ENCODE measurements around the gene EIPR1.

Gene EIPR1

GRCh38 chr2:3146772-3147650 is 230.6 kb downstream of the EIPR1 start:
- DNase-seq (ENCODE audit: low spot score): no peak

DNA sequence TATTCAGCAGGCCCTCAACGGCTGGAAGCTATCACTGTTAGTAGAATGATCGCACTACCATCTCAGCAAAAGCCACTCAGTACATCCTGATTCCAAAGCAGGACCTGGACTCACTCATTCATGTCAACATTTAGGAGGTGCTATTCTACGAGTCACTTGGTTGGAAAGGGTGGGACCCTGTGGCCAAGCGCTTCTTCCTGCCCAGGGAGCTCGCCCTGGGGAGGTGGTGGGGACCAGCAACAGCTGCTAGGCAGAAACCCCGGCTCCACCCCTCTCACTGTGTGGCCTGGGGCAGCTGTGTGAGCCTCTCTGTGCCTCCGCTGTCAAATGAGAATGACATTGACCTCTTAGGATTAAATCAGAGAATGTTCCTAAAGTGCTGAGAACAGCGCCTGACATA is 231.4 kb downstream of the EIPR1 start:
- no peak for DNase-seq (ENCODE audit: low spot score)

GRCh38 chr2:3145471-3146021 is 232.1 kb downstream of the EIPR1 start:
- no peak for DNase-seq (ENCODE audit: low spot score)

DNA sequence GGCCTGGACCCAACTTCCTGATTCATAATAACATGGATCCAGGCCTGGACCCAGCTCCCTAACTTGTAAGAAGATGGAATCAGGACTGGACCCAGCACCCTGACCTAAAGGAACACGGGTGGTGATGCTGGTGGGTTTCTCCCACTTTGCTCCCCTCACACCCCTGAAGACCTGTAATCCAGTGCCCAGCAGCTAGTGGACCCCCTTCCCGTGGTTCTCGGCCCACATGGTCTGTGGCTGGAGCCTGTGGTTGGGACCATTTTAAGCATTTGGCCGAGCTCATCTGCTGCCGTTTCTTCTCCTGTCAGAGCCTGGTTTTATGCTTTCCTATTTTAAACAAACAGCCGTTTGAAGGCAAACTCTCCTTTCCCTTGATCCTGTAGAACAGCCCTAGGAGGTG is 232.8 kb downstream of the EIPR1 start:
- no peak for DNase-seq (ENCODE audit: low spot score)

DNA sequence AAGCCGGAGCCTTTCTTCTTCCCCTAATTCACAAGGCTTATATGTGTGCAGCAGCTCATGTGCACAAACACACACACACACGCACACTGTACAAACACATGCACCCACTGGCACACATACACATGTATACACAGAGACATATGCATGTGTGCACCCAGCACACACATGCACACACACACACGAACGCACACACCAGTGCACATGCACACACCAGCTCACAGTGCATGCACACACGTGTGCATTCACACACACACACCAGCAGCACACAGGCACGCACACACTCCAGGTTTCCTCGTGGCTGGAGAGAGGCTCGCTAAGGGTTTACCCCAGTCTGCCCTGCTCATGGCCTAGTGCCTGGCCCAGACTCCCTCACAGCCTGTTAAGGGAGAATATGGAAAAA is 234.0 kb downstream of the EIPR1 start:
- no peak for DNase-seq (ENCODE audit: low spot score)

DNA sequence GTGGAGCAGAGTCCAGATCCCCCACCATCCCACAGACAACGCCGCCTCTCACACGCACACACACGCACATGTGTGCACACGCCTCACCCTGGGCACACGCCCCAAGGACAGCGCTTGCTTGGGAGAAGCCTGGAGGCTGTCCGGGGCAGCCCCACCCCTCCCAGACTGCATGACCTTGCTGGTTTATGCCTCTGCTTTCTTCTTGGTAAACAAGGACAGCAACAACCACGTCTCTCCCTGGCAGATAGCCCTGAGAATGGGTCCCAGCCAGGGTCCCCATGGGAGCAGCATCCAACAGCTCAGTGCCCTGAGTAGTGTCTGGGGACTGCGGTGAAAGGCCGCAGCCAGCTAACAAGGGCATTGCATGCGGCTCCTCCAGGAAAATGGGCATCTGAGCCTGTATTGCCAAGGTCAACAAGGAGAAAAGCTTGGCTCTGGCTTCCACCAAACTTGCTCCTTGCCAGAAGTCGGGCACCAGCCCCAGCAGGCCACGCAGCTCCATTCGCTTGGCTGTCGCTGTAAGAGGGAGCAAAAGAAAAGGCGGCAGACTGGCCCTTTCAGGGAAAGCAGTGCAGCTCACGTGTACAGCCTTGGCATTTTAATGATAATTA is 234.6 kb downstream of the EIPR1 start:
- DNase-seq (ENCODE audit: low spot score): no peak

DNA sequence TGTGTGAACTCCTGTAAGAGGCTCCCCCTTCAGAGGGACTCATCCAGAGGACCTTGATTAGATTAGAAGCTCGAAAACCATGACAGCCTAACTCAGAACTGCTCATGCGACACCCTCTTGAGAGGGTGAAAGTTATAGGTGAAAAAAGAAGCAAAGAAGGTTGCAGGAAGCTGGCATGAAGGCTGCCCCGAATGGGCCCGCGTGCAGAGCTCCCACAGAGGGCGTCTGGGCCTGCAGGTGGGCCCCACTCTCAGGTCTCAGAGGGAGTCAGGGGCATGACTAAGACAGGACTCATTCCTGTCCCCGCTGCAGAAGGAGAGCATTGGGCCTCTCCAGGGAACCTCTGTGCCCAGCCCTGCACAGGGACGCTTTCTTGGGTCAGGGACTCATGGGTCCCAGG is 235.4 kb downstream of the EIPR1 start:
- DNase-seq (ENCODE audit: low spot score): no peak

DNA sequence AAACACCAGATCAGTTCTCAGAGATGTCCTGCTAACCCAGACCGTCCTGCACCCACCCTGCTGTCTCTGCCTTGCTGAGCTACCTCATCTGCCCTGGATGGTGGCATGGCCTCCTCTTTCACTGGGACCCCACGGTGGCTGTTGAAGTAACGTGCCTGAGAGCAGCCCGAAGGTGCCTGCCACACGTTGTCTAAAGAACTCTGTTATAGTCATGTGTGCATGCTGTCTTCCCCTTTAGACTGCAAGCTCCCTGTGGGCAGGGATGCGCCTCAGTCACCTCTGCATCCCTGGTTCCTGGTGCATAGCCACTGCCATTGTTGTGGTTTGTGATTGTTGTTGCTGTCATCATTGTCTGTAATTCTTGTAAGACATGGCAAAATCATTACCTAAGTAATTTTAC is 235.9 kb downstream of the EIPR1 start:
- no peak for DNase-seq (ENCODE audit: low spot score)

- no peak for DNase-seq (ENCODE audit: low spot score)
Measured at GRCh38 chr2:3139906-3140305, 237.7 kb downstream of the EIPR1 start.

Data from SW480 (cell line).